HepG2 (cell line): Measurements from ENCODE around the gene HES3. TPM values are rescaled to one million over a fixed set of nuclear protein-coding genes. Genes with fewer than 3 reads are reported as not detected.

ENCODE experiments used
- KDM3A ChIP-seq: IDR thresholded peaks from 2 replicates; pipeline ENCODE4 v1.6.1; 2018; ENCODE audit warnings: low read depth, missing compliant biosample characterization
- MEF2D ChIP-seq: sonication (generic); formaldehyde crosslinking; IDR thresholded peaks from 2 replicates; pipeline ENCODE4 v1.5.1; 2020; ENCODE audit warnings: mild to moderate bottlenecking, missing genetic modification reagents
- NR2F2 ChIP-seq: IDR thresholded peaks from 2 replicates; pipeline ENCODE4 v1.6.1; 2012; ENCODE audit warnings: low read depth, inconsistent platforms, borderline replicate concordance
- PHF5A ChIP-seq: IDR thresholded peaks from one replicate; pipeline ENCODE4 v1.6.1; 2018; ENCODE audit warnings: low read depth, missing genetic modification reagents; ENCODE audit not compliant: unreplicated experiment
- RBM22 ChIP-seq: fragments of 200-400 bp; formaldehyde crosslinking; optimal IDR thresholded peaks from 2 replicates; pipeline ENCODE3; 2017; ENCODE audit warnings: mild to moderate bottlenecking, low read length, moderate library complexity
- SMC3 ChIP-seq: IDR thresholded peaks from 2 replicates; pipeline ENCODE4 v1.6.1; 2011; ENCODE audit warnings: low read length, improper control_type of control experiment
- TRIM24 ChIP-seq: sonication (generic); formaldehyde crosslinking; IDR thresholded peaks from 2 replicates; pipeline ENCODE4 v1.8.0; 2022; ENCODE audit warnings: mild to moderate bottlenecking, missing genetic modification reagents
- ZNF350 ChIP-seq: sonication (generic); formaldehyde crosslinking; IDR thresholded peaks from 2 replicates; pipeline ENCODE4 v1.4.0; 2020; ENCODE audit warnings: mild to moderate bottlenecking, low read depth, missing genetic modification reagents, borderline replicate concordance
- ZNF530 ChIP-seq: sonication (generic); formaldehyde crosslinking; IDR thresholded peaks from 2 replicates; pipeline ENCODE4 v1.5.0; 2020; ENCODE audit warnings: low read depth, mild to moderate bottlenecking, missing genetic modification reagents
- ZNF772 ChIP-seq: sonication (generic); formaldehyde crosslinking; IDR thresholded peaks from 2 replicates; pipeline ENCODE4 v1.5.0; 2020; ENCODE audit warnings: mild to moderate bottlenecking, missing genetic modification reagents
- polyA plus RNA-seq, 8 experiments: library from polyadenylated mRNA; depleted of rRNA in 3 of 8; stranded (reverse) in 7 of 8; unstranded in 1 of 8; fragments of >200 nt; fragmentation: Illumina TruSeq in 4 of 8; extraction: Trizol in 4 of 8; gene quantifications; 2 replicates each; pipeline versions ENCODE4 v1.2.1 to v1.2.3, GENCODE V29; 2011 to 2016; ENCODE audit warnings: low read depth in 4 of 8, missing spikeins in 1 of 8, mixed read lengths in 1 of 8; ENCODE audit not compliant: insufficient read depth in 1 of 8
- total RNA-seq, 5 experiments: library from RNA; depleted of rRNA; stranded (reverse); fragments of >200 nt; fragmentation: Illumina TruSeq; extraction: Trizol; gene quantifications; 2 replicates each; pipeline ENCODE4 v1.2.3, GENCODE V29; 2016; ENCODE audit warnings: low read depth in 1 of 5
- TF ChIP-seq, protein P1 (sequence below): sonication (generic); formaldehyde crosslinking; IDR thresholded peaks from 2 replicates; pipeline ENCODE4 v1.4.0; 2020; ENCODE audit warnings: low read depth, mild to moderate bottlenecking, missing genetic modification reagents
- TF ChIP-seq, protein P2 (sequence below): sonication (generic); formaldehyde crosslinking; IDR thresholded peaks from 2 replicates; pipeline ENCODE4 v1.5.0; 2020; ENCODE audit warnings: missing genetic modification reagents, mild to moderate bottlenecking, borderline replicate concordance
- TF ChIP-seq, protein P3 (sequence below): sonication (generic); formaldehyde crosslinking; IDR thresholded peaks from 2 replicates; pipeline ENCODE4 v1.5.0; 2020; ENCODE audit warnings: mild to moderate bottlenecking, missing genetic modification reagents, moderate library complexity
- TF ChIP-seq, protein P4 (sequence below): sonication (generic); formaldehyde crosslinking; IDR thresholded peaks from 2 replicates; pipeline ENCODE4 v1.5.1; 2020; ENCODE audit warnings: mild to moderate bottlenecking, missing genetic modification reagents, moderate library complexity
- TF ChIP-seq, protein P5 (sequence below): sonication (generic); formaldehyde crosslinking; IDR thresholded peaks from 2 replicates; pipeline ENCODE4 v1.4.0; 2020; ENCODE audit warnings: missing genetic modification reagents
- TF ChIP-seq, protein P6 (sequence below): IDR thresholded peaks from 2 replicates; pipeline ENCODE4 v1.6.1; 2018; ENCODE audit warnings: missing genetic modification reagents

HES3 gene
- total and polyA plus RNA-seq, 2 of the 13 experiments (the other 11 are each of a cell fraction or from before 2014, with no cell fraction given), result not detected

DNA sequence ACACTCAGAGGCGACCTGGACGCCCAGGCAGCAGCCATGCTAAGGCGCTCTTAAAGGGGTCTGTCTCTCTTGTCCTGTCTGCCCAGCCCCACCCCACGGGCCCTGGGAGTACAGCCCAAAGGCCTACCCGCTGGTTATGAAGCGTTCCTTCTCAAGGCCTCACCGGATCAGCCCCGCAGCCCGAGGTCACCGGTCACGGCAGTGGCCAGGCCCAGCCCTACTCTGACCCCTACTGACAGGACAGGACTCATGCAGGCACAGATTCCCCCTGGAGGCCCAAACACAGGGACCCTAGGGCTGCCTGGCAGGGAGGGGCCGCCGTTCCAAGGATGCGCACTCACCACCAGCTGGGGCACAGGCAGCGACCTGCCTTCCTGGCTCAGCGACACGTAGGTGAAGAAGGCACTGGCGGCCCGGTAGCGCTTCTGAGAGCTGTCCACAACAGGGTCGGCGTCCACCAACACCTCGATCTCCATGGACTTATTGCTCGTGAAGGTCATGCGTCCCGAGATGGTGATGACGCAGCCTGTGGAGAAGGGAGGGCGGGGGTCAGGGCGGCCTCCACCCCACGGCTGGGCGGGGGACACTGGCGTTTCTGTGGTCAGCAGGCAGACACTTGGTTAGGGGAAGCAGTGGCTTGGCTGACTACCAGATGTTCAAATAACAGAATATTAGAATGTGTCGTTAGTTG lies 36.9 kb downstream of the HES3 start (continued):
- TF ChIP-seq, protein P1, sequence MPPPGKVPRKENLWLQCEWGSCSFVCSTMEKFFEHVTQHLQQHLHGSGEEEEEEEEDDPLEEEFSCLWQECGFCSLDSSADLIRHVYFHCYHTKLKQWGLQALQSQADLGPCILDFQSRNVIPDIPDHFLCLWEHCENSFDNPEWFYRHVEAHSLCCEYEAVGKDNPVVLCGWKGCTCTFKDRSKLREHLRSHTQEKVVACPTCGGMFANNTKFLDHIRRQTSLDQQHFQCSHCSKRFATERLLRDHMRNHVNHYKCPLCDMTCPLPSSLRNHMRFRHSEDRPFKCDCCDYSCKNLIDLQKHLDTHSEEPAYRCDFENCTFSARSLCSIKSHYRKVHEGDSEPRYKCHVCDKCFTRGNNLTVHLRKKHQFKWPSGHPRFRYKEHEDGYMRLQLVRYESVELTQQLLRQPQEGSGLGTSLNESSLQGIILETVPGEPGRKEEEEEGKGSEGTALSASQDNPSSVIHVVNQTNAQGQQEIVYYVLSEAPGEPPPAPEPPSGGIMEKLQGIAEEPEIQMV (CRISPR knock-in tag), result 0 out of 2 replicates have a peak, but pooled peaks have one; percentile 33
- TF ChIP-seq, protein P2, sequence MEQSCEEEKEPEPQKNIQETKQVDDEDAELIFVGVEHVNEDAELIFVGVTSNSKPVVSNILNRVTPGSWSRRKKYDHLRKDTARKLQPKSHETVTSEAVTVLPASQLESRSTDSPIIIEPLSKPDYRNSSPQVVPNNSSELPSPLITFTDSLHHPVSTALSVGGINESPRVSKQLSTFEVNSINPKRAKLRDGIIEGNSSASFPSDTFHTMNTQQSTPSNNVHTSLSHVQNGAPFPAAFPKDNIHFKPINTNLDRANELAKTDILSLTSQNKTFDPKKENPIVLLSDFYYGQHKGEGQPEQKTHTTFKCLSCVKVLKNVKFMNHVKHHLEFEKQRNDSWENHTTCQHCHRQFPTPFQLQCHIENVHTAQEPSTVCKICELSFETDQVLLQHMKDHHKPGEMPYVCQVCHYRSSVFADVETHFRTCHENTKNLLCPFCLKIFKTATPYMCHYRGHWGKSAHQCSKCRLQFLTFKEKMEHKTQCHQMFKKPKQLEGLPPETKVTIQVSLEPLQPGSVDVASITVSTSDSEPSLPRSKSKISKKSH (CRISPR knock-in tag), result peak; percentile 41; the same call in 1 of the 2 replicates
- TF ChIP-seq, protein P3, sequence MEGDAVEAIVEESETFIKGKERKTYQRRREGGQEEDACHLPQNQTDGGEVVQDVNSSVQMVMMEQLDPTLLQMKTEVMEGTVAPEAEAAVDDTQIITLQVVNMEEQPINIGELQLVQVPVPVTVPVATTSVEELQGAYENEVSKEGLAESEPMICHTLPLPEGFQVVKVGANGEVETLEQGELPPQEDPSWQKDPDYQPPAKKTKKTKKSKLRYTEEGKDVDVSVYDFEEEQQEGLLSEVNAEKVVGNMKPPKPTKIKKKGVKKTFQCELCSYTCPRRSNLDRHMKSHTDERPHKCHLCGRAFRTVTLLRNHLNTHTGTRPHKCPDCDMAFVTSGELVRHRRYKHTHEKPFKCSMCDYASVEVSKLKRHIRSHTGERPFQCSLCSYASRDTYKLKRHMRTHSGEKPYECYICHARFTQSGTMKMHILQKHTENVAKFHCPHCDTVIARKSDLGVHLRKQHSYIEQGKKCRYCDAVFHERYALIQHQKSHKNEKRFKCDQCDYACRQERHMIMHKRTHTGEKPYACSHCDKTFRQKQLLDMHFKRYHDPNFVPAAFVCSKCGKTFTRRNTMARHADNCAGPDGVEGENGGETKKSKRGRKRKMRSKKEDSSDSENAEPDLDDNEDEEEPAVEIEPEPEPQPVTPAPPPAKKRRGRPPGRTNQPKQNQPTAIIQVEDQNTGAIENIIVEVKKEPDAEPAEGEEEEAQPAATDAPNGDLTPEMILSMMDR (CRISPR knock-in tag), result peak; percentile 88
- TF ChIP-seq ZNF530 (CRISPR knock-in tag), result no peak
- TF ChIP-seq TRIM24 (CRISPR knock-in tag), result no peak
- no peak for TF ChIP-seq ZNF350 (CRISPR knock-in tag)
- no peak for TF ChIP-seq PHF5A (CRISPR knock-in tag)
- TF ChIP-seq, protein P4, sequence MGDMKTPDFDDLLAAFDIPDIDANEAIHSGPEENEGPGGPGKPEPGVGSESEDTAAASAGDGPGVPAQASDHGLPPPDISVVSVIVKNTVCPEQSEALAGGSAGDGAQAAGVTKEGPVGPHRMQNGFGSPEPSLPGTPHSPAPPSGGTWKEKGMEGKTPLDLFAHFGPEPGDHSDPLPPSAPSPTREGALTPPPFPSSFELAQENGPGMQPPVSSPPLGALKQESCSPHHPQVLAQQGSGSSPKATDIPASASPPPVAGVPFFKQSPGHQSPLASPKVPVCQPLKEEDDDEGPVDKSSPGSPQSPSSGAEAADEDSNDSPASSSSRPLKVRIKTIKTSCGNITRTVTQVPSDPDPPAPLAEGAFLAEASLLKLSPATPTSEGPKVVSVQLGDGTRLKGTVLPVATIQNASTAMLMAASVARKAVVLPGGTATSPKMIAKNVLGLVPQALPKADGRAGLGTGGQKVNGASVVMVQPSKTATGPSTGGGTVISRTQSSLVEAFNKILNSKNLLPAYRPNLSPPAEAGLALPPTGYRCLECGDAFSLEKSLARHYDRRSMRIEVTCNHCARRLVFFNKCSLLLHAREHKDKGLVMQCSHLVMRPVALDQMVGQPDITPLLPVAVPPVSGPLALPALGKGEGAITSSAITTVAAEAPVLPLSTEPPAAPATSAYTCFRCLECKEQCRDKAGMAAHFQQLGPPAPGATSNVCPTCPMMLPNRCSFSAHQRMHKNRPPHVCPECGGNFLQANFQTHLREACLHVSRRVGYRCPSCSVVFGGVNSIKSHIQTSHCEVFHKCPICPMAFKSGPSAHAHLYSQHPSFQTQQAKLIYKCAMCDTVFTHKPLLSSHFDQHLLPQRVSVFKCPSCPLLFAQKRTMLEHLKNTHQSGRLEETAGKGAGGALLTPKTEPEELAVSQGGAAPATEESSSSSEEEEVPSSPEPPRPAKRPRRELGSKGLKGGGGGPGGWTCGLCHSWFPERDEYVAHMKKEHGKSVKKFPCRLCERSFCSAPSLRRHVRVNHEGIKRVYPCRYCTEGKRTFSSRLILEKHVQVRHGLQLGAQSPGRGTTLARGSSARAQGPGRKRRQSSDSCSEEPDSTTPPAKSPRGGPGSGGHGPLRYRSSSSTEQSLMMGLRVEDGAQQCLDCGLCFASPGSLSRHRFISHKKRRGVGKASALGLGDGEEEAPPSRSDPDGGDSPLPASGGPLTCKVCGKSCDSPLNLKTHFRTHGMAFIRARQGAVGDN (CRISPR knock-in tag), result peak; percentile 68
- TF ChIP-seq RBM22, result no peak
- TF ChIP-seq MEF2D (CRISPR knock-in tag), result no peak
- TF ChIP-seq KDM3A (CRISPR knock-in tag), result no peak
- no peak for TF ChIP-seq ZNF772 (CRISPR knock-in tag)
- TF ChIP-seq NR2F2, result 0 out of 2 replicates have a peak, but pooled peaks have one; percentile 32
- TF ChIP-seq SMC3, result peak; percentile 22; the same call in 1 of the 2 replicates
- TF ChIP-seq, protein P5, sequence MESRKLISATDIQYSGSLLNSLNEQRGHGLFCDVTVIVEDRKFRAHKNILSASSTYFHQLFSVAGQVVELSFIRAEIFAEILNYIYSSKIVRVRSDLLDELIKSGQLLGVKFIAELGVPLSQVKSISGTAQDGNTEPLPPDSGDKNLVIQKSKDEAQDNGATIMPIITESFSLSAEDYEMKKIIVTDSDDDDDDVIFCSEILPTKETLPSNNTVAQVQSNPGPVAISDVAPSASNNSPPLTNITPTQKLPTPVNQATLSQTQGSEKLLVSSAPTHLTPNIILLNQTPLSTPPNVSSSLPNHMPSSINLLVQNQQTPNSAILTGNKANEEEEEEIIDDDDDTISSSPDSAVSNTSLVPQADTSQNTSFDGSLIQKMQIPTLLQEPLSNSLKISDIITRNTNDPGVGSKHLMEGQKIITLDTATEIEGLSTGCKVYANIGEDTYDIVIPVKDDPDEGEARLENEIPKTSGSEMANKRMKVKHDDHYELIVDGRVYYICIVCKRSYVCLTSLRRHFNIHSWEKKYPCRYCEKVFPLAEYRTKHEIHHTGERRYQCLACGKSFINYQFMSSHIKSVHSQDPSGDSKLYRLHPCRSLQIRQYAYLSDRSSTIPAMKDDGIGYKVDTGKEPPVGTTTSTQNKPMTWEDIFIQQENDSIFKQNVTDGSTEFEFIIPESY, result peak; percentile 90
- TF ChIP-seq, protein P6, sequence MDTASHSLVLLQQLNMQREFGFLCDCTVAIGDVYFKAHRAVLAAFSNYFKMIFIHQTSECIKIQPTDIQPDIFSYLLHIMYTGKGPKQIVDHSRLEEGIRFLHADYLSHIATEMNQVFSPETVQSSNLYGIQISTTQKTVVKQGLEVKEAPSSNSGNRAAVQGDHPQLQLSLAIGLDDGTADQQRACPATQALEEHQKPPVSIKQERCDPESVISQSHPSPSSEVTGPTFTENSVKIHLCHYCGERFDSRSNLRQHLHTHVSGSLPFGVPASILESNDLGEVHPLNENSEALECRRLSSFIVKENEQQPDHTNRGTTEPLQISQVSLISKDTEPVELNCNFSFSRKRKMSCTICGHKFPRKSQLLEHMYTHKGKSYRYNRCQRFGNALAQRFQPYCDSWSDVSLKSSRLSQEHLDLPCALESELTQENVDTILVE, result no peak
